Gastroesophageal sphincter (tissue), 3 donors: Measurements from ENCODE around the gene MUC20.
"Not testable (repeated sequence)": the region's sequence is repeated elsewhere in the genome, so short reads cannot be mapped to it uniquely, and the experiment has no call there.

Source experiments
- CTCF ChIP-seq, 4 experiments: fragments of 200-600 bp in 2 of 4; fragments of 450-650 bp in 2 of 4; sonication (generic) in 1 of 4; IDR thresholded peaks; one replicate each; pipeline ENCODE4 v1.5.1; 2017 to 2019; ENCODE audit warnings: antibody characterized with exemption in 4 of 4, mild to moderate bottlenecking in 2 of 4, moderate library complexity in 2 of 4
- POLR2A ChIP-seq, 2 donors: fragments of 450-650 bp; IDR thresholded peaks; one replicate each; pipeline ENCODE4 v1.6.1; 2017; ENCODE audit warnings: antibody characterized with exemption in 2 of 2, mild to moderate bottlenecking in 2 of 2, moderate library complexity in 1 of 2

GRCh38 chr3:195683722-195684526 lies 36.9 kb upstream of the MUC20 start:
- TF ChIP-seq POLR2A, CTCF (IDR thresholded peaks at IDR 0.05): not testable (repeated sequence)
